GM21619 (cell line): ENCODE results near the gene ETNK1.

ENCODE experiments used
- ATAC-seq: cut with Tn5 transposase; IDR thresholded peaks from one replicate; pipeline ENCODE4 v1.9.1; 2021; ENCODE audit not compliant: unreplicated experiment

ETNK1 gene

DNA sequence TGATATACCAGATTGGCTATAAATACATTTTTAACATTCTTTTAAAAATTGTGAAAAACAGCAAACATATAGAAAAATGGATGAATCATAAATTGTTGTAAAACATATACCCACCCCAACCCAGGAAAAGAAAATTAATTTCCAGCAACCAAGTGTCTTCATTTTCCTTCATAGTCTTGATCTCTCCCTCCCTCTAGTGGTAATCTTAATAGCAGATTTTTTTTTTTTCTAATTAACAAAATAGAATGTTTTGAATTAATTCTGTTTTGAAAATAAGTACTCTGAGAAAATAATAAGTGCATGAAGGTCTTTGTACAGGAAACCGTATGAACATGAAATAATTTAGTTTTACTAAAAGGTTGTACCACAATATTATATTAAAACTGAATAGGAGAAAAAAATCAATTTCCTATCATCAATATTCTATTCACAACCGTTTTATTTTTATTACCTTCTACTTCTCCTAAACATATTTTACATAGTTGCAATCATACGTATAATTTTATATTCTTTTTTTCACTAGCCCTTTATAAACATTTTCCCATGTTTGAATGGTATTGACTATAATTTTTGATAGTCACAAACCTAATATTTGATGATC lies 7.0 kb downstream of the ETNK1 start:
- ATAC-seq = no peak

DNA sequence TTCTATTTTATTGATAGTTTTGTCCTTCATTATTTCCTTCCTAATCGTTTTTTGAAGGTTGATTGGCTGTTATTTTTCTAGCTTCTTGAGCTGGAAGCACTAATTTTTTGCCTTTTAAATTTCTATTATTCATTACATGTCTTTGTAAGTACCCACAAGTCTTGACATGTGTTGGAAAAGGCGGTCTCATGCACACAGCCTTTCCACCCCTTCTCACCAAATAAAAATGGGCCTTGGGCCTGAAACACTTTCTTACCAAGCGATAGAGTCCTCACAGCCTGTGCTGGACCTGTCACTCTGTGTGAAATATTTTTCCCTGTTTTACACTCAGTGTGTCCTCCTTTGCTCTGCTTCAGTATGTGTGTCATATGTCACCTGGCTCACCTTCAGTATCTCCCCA lies 9.9 kb downstream of the ETNK1 start:
- no peak for ATAC-seq

DNA sequence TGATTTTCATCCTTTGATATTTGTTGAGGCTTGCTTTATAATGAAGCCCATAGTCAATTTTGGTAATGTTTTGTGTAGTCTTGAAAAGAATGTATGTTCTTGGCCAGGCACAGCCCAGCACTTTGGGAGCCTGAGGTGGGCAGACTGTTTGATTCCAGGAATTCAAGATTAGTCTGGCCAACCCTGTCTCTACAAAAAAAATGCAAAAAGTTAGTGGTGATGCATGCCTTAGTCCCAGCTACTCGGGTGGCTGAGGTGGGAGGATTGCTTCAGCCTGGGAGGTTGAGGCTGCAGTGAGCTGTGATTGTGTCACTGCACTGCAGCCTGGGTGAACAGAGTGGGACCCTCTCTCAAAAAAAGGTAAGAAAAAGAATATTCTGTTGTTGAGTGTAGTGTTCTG lies 10.8 kb downstream of the ETNK1 start:
- no peak for ATAC-seq

DNA sequence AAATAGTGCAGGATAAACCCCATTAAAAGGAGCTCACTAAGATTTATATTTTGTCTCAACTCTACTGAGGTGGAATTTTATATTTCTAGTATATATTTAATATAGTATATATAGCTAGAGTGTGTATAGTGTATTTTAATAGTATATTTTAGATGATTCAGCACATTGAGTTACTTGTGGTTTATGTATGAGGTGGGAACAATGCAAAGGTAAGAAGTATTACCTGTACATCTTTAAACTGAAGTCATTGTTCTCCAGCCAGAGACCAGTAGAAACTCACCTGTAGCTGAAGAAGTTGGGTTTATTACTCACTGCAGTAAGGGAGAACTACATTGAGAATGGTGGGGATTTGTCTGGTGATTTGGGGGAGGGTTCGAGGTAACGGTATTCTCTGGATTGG lies 15.9 kb downstream of the ETNK1 start:
- ATAC-seq = no peak

DNA sequence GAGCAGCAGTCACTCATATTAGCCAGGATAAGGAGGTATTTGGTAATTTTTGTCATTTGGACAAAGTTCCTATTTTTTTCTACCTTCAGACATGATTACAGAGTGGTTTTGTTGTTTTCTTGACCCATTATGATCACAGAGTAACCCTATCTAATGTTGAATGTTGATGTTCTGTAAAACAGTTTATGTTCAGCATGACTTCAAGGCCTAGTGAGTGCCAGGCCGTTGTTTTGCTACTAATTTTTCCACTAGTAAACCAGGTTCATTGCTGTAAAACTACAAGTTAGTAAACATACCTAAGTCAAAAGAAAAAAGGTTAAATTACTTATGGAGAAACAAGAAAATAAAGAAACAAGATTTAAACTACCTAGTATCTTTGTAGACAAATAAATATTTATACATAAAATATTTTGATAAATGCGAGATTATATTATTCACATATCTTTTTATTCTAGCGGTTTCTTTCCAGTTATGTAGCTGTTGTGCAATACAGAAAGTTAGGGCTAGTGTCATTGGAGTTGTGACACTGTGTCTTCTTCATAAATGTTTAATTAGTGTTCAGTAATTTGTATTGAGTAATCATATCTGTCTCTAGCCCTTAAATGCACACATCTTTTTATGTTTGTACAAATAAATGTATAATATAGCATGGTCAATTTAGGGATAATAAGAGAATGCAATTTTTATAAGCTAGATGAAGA lies 16.5 kb downstream of the ETNK1 start:
- no peak for ATAC-seq

DNA sequence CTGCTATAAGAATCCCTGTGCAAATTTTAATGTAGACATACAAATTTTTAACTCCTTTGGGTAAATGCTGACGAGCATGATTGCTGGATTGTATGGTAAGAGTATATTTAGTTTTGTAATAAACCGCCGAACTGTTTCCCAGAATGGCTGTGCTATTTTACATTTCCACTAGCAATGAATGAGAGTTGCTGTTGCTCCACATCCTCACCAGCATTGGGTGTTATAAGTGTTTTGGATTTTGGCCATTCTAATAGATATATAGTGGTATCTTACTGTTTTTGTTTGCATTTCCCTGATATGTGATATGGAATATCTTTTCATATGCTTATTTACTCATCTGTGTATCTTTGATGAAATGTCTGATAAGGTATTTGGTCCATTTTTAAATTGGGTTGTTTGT lies 23.7 kb downstream of the ETNK1 start:
- no peak for ATAC-seq

DNA sequence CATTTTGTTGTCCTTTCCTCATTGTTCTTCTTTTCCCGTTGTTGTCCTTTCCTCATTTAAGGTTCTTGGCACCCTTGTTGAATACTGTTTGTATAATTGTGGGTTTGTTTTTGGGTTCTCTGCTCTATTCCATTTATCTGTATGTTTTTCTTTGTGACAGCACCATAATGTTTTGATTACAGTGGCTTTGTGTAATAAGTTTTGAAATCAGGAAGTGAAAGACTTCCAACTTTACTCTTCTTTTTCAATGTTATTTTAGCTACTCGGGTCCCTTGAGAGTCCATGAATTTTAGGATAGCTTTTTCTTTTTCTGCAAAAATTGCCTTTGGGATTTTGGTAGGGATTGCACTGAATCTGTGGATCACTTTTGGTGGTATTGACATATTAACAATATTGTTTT lies 28.1 kb downstream of the ETNK1 start:
- no peak for ATAC-seq

DNA sequence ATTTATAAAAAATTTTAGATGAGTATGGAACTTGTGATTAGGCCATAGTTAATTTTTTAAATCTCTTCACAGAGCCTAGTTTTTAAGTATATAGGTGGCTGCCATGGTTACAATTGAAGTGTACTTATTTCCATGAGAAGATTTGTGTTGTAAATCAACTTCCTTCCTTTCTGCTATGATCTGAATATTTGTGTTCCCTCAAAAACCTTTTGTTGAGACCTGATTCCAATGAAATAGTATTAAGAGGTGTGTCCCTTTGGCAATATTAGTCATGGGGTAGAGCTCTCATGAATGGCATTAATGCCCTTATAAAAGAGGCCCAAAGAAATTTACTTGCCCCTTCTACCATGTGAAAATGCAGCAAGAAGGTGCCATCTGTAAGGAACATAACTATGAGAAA lies 28.8 kb downstream of the ETNK1 start:
- ATAC-seq = no peak

DNA sequence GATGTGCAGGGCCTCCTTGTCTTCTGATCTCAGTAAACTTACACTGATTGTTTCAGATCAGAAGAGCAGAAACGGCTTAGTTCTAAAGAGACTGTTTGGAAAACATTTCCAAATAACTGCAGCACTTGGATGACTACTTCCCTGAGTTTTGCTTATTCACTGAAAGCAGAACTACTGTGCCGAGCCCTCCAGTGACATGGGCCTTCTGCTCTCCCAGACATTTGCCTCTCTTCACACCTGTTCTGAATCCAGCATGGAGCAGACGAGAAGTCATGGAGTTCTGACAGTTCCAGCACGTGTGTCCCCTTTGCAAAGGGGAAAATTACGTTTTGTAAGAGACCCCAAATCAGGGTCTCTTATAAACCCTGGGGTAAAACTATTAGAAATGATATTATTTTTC lies 31.4 kb downstream of the ETNK1 start:
- ATAC-seq = no peak

DNA sequence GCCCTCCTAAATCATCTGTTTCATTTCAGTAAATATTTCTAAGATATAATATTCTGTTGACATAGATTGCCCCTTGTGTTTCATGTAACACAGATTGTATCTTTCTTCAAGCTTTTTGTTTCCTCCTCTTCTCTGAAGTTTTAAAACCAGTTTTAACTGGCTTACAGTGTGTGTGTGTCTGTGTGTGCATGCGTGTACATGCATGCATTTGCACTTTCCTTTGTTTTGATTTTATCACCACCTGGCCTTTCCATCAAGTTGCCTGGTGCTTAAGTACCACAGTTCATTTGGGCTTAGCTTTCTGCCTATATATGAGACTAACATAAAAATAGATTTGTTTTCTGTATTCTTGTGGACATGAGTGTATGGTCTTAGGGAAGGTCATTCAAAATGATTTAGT lies 31.9 kb downstream of the ETNK1 start:
- ATAC-seq = no peak

DNA sequence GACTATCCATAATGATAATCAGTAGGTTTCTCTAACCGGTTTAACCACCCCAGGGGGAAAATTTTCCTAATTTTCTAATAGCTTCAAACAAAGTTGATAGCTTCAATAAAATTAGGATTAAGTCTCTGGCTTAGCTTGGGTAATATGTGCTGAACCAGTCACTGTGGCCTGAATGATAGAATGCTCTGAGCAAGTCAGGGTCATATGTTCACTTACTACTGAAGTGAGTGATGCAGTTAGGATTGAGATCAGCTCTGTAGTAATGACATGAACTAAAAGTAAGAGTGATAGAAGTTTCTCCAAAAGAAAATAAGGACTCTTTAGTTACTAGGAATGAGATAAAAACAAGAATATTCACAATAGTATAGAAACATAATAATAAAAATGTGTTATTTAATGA lies 32.6 kb downstream of the ETNK1 start:
- no peak for ATAC-seq

DNA sequence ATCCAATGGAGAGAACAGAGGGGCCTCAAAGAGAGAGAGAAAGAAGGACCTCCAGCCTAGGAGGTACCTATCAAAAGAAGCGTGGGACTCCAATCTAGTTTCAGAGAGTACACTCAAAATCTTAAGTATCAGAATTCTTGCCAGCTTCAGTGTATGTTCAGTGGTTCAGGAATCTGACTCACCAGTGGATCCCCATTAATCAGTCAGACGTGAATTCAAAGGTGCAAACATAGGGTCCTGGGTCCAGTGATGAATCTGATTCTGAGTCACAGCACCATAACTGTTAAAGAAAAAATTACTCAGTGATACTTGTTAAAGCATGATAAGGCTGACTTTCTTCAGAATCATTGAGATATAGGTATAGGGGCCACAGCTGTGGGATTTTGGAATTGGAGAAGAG lies 33.2 kb downstream of the ETNK1 start:
- no peak for ATAC-seq

DNA sequence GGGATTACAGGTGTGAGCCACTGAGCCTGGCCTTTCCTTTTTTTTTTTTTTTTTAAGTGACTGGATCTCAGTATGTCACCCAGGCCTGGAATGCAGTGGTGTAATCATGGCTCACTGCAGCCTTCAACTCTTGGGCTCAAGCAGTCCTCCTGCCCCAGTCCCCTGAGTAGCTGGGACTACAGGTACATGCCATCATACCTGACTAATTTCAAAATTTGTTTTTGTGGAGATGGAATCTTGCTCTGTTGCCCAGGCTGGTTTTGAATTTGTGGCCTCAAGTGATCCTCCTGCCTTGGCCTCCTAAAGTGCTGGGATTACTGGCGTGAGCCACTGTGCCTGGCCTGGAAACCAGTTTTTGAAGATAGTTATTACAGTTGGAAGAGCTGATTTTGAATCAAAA lies 37.4 kb downstream of the ETNK1 start:
- no peak for ATAC-seq

DNA sequence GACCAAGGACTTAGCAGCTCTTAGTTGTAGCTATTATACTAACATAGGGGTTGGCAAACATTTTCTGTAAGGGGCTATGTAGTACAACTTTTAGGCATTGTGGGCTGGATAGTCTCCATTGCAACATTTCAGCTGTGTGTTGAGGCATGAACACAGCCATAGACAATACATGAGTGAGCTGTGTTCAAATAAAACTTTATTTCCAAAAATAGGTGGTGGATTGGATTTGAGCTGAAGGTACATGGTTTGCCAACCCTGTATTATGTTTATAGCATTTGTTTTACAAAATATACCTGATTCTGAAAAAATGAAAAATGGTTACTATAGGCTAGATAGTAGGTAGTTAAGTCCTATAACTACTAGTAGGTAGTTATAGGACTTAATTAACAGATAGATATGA lies 40.5 kb downstream of the ETNK1 start:
- no peak for ATAC-seq

DNA sequence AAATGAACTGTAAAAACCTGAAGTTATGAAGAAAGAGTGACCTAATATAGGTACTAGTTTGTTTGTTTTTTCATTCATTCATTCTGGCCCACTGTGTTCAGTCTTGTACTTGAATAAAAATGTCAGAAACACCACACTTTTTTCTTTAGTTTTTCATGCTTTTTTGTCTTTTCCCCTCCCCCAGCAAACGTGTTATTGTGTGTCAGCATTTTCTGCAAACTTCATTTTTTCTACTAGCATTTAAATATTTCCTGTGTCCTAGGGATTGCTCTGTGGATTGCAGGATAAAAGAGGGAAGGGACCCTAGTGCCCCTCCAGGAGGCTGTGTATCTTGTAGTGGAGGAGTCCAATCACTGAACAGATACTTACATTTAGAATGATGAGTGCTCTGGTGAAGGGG lies 42.2 kb downstream of the ETNK1 start:
- no peak for ATAC-seq

DNA sequence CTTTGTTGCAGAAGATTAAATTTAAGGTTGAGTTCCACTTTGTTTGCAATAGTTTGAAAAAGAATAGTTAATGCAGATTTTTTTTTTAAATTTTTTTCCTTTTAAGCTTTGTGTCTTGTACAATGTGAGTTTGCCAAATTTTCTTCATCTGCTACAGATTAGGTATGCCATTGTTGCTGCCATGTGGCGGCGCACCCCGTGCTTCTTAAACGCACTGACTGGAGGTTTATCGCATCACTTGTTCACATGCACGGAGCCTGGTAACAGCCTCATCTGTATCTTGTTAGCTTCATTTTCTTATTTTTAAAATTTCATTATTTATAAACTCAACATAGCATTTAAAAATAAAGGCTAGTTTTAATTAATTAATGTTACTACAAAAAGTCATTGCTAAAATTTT lies 43.5 kb downstream of the ETNK1 start:
- ATAC-seq = no peak

DNA sequence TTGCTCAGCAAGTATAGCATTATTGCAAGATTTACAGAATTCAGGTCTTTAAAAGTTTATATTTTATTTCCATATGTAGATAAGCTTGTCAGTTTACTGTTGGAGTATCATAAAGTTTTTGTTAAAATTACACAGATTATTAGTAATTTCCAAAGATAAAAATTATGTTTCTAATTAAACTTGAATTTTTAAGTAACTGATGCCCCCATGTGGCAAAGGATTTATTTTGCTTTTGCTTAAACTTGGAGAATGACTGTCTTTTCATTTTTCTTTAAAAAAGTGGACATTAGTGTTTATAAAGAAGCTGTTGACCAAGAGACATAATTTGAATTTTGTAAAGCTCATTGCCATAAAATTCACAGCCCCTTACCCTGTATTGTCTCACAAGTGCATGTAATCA lies 45.8 kb downstream of the ETNK1 start:
- ATAC-seq = no peak

DNA sequence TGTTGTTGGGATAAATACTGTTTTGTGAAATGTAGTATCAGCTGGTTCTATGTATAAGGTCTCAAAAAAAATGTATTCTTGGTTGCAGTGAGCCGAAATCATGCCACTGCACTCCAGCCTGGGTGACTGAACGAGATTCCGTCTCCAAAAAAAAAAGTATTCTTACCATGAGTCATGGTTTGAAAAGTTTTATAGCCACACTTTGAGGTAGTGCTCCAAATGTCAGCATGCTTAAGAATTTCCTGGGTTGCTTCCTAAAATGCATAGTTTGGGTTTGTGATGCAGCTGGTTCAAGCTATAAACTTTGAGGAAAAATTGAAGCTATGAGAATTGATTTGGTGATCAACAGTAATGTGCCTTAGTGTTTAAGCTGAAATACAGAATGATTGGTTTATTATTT lies 48.0 kb downstream of the ETNK1 start:
- no peak for ATAC-seq

DNA sequence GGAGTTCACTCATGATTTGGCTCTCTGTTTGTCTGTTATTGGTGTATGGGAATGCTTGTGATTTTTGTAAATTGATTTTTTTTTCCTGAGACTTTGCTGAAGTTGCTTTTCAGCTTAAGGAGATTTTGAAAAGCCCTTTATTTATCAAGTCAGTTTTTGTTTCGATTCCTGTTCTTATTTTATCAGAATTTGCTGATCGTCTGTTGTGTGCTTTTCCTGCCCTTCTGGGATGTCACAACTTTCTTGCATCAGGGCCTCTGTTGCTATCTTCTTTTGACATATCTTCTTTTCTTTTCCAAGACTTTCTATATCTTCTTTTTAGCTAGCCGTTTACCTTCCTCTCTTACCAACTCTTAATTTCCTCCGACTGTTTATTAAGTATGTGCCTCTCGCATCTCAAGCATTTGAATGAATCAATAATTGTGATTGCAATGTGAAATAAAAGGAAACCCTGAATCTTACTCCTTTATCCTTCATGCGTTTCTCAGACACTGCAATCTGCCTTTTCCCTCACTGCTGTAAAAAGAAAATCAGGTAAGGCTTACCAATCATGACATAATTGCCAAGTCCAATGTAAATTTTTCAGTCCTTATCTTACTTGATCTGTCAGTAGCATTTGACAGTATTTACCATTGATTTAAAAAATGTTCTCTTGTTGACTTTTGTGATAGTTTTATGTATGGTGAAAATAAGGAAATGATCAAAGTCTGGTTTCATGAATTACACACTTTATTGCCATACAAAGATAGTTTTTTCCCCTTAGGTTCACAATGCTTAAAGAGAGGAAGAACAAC lies 53.0 kb downstream of the ETNK1 start:
- ATAC-seq = no peak

DNA sequence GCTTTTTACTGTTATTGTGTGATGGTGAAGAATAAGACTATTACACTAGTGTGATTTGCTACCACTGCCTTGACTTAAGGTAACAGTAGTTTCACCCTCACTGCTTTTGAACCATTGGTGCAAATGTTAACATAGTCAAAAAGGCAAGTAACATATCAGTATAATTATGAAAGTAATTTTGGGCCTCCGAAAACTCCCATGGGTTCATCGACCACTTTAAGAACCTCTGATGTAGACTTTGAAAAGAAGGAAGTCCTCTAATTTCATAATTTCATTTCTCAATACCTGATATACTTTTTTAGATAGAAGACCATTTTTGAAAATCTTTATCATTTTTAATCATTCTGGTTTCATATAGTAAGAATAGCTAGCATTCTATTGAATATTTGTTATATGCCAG lies 57.7 kb downstream of the ETNK1 start:
- ATAC-seq = peak; percentile 38

DNA sequence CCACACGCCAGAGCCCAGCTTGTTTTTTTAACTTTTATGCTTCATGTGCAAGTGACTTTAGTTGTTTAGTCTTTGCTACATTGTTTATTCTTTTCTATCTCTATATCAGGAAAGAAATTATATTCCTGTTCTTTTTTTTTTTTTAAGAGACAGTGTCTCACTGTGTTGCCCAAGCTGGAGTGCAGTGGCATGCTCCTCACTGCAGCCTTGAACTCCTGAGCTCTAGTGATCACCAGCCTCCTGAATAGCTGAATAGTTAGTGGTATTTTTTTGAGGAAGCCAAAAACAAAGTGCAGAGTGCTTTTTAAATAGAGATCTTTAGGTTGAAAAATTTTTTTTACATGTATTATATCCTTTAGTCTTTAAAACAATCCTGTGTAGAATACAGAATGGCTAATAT lies 58.2 kb downstream of the ETNK1 start:
- ATAC-seq = no peak
